Tibial nerve (tissue), 4 donors: ENCODE measurements around the gene POLR2B.

Source experiments
- EP300 ChIP-seq, 2 donors: sonication (generic); formaldehyde crosslinking; IDR thresholded peaks; one replicate each; pipeline ENCODE4 v1.6.1; 2017; ENCODE audit warnings: antibody characterized with exemption in 2 of 2, mild to moderate bottlenecking in 1 of 2
- POLR2A ChIP-seq, 2 donors: fragments of 450-650 bp; IDR thresholded peaks; one replicate each; pipeline ENCODE4 v1.6.1; 2017; ENCODE audit warnings: antibody characterized with exemption in 2 of 2, mild to moderate bottlenecking in 2 of 2, moderate library complexity in 2 of 2
- TF ChIP-seq, protein P1 (sequence below), 5 experiments: fragments of 200-600 bp in 3 of 5; fragments of 450-650 bp in 2 of 5; sonication (generic) in 3 of 5; IDR thresholded peaks; one replicate each; pipeline ENCODE4 v1.5.1; 2016 to 2019; ENCODE audit warnings: antibody characterized with exemption in 5 of 5, mild to moderate bottlenecking in 3 of 5, moderate library complexity in 2 of 5

DNA sequence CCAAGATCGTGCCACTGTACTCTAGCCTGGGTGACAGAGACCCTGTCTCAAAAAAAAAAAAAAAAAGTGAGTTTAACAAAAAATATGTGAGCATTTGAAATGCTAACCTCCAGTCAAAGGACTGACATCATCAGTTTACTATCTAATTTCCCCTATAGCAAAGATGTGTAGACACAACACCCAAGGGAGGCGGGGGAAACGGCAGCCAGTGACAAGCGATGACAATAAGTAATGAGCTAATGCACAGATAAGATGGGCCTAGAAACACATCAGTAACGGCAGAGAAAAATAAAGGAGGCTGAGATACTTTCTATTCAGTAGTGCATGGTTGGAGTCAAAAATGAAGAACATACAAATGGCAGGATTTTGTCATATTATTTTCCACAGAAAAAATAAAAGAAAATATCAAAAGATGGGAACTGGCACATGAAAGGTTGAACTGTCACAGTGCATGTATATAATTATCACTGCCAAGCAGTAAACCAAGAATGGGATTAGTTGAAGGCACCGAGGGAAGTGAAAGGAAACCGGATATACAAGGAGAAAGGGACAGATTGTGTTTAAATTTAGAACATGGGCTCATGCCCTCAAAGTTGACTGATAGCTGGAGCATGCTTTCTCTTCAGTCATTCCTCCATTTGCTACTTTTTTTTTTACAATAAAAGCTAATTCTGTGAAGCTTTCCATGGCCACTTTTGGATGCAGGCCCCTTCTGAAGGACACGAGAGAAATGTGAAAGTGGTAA is 89.7 kb downstream of the POLR2B start:
- TF ChIP-seq, protein P1, sequence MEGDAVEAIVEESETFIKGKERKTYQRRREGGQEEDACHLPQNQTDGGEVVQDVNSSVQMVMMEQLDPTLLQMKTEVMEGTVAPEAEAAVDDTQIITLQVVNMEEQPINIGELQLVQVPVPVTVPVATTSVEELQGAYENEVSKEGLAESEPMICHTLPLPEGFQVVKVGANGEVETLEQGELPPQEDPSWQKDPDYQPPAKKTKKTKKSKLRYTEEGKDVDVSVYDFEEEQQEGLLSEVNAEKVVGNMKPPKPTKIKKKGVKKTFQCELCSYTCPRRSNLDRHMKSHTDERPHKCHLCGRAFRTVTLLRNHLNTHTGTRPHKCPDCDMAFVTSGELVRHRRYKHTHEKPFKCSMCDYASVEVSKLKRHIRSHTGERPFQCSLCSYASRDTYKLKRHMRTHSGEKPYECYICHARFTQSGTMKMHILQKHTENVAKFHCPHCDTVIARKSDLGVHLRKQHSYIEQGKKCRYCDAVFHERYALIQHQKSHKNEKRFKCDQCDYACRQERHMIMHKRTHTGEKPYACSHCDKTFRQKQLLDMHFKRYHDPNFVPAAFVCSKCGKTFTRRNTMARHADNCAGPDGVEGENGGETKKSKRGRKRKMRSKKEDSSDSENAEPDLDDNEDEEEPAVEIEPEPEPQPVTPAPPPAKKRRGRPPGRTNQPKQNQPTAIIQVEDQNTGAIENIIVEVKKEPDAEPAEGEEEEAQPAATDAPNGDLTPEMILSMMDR (IDR thresholded peaks at IDR 0.05) = no peak
- TF ChIP-seq POLR2A (IDR thresholded peaks at IDR 0.05) (no peak), EP300 (IDR thresholded peaks at IDR 0.05) (no peak)
